Coronary artery (tissue), 2 donors: ENCODE measurements around the gene NCK1.
"Not testable (repeated sequence)": the region's sequence is repeated elsewhere in the genome, so short reads cannot be mapped to it uniquely, and the experiment has no call there.

ENCODE experiments used
- DNase-seq: peaks from one replicate; pipeline ENCODE4 v3.0.0-alpha.2; 2017; ENCODE audit warnings: low spot score
- H3K27ac ChIP-seq, 2 donors: fragments of 200-600 bp; sonication (generic); one replicate each; pipeline ENCODE4 v1.5.1; 2016 to 2019
- H3K4me3 ChIP-seq: fragments of 200-600 bp; sonication (generic); 2 replicates; pipeline ENCODE4 v1.5.1; 2016; ENCODE audit warnings: mild to moderate bottlenecking, moderate library complexity
- CTCF ChIP-seq: fragments of 200-600 bp; sonication (generic); IDR thresholded peaks from one replicate; pipeline ENCODE4 v1.5.1; 2019; ENCODE audit warnings: antibody characterized with exemption

Gene NCK1

GRCh38 chr3:136901391-136901790 lies 39.4 kb downstream of the NCK1 start:
- no peak overlapping the region for H3K4me3 ChIP-seq
- TF ChIP-seq CTCF = no peak
- no peak overlapping the region for H3K27ac ChIP-seq
- no peak for DNase-seq

GRCh38 chr3:136902530-136902929 lies 40.5 kb downstream of the NCK1 start:
- H3K27ac ChIP-seq, H3K4me3 ChIP-seq, DNase-seq: not testable (repeated sequence)

GRCh38 chr3:136903899-136904298 lies 41.9 kb downstream of the NCK1 start:
- H3K27ac ChIP-seq = no peak overlapping the region
- no peak overlapping the region for H3K4me3 ChIP-seq
- no peak for DNase-seq
- no peak for TF ChIP-seq CTCF

- DNase-seq = no peak
- TF ChIP-seq CTCF = no peak
- Histone ChIP-seq H3K27ac (no peak overlapping the region), H3K4me3 (no peak overlapping the region)
These were observed 42.7 kb downstream of the NCK1 start for GRCh38 chr3:136904746-136905145.

- Histone ChIP-seq H3K4me3 (no peak overlapping the region), H3K27ac (no peak overlapping the region)
- no peak for TF ChIP-seq CTCF
- DNase-seq = no peak
These were observed 43.5 kb downstream of the NCK1 start for GRCh38 chr3:136905549-136905948.

GRCh38 chr3:136906725-136907124 lies 44.7 kb downstream of the NCK1 start:
- DNase-seq = no peak
- Histone ChIP-seq H3K27ac (no peak overlapping the region), H3K4me3 (no peak overlapping the region)
- TF ChIP-seq CTCF = no peak

- Histone ChIP-seq H3K27ac (no peak overlapping the region), H3K4me3 (no peak overlapping the region)
- DNase-seq = no peak
- TF ChIP-seq CTCF = no peak
These were observed 46.3 kb downstream of the NCK1 start for GRCh38 chr3:136908297-136908696.

GRCh38 chr3:136909187-136909586 lies 47.2 kb downstream of the NCK1 start:
- DNase-seq = no peak
- Histone ChIP-seq H3K27ac (no peak overlapping the region), H3K4me3 (no peak overlapping the region)
- no peak for TF ChIP-seq CTCF
